Mesothelial cell of epicardium (in vitro differentiated cells): Measurements from ENCODE around the gene NOL9. TPM values are rescaled to one million over a fixed set of nuclear protein-coding genes. Genes with fewer than 3 reads are reported as not detected.
"Not testable (repeated sequence)": the region's sequence is repeated elsewhere in the genome, so short reads cannot be mapped to it uniquely, and the experiment has no call there.

ENCODE experiments used
- DNase-seq, 2 experiments: peaks; one replicate each; pipeline ENCODE4 v3.0.0; 2021; ENCODE audit warnings: low spot score in 2 of 2; ENCODE audit not compliant: unreplicated experiment in 2 of 2
- H3K27ac Mint-ChIP-seq: 2 replicates; pipeline ENCODE4 v1.8.0; 2021; ENCODE audit warnings: mixed read lengths
- H3K27me3 Mint-ChIP-seq: 2 replicates; pipeline ENCODE4 v1.8.0; 2021; ENCODE audit warnings: low read depth, mixed read lengths
- H3K36me3 Mint-ChIP-seq: 2 replicates; pipeline ENCODE4 v1.8.0; 2021; ENCODE audit warnings: mixed read lengths
- H3K4me1 Mint-ChIP-seq: 2 replicates; pipeline ENCODE4 v1.8.0; 2021; ENCODE audit warnings: mixed read lengths
- H3K4me3 Mint-ChIP-seq: 2 replicates; pipeline ENCODE4 v1.8.0; 2021; ENCODE audit warnings: mild to moderate bottlenecking, moderate library complexity, mixed read lengths
- H3K9me3 Mint-ChIP-seq: 2 replicates; pipeline ENCODE4 v1.8.0; 2021; ENCODE audit warnings: mixed read lengths
- total RNA-seq: library from RNA; stranded (reverse); gene quantifications from 3 replicates; pipeline ENCODE4 v1.2.1, GENCODE V29; 2021
- TF ChIP-seq, protein P1 (sequence below): fragments of 200-600 bp; sonication (generic); IDR thresholded peaks from one replicate; pipeline ENCODE4 v1.5.0; 2021; ENCODE audit warnings: antibody characterized with exemption; ENCODE audit not compliant: unreplicated experiment

The NOL9 gene
- total RNA-seq, 1 donor from 2014 or later: 44.4 TPM

- Mint-ChIP-seq H3K36me3 (no peaks in the 10 kb centered on the region), H3K9me3 (no peaks in the 10 kb centered on the region), H3K27me3 (no peaks in the 10 kb centered on the region), H3K4me1 (peaks cover 47% of the 10 kb centered on the region), H3K4me3 (peak overlapping the region; percentile 92), H3K27ac (peak overlapping the region; percentile 94)
- DNase-seq: peak in 1 of 2 experiments; percentile 53
- TF ChIP-seq, protein P1, sequence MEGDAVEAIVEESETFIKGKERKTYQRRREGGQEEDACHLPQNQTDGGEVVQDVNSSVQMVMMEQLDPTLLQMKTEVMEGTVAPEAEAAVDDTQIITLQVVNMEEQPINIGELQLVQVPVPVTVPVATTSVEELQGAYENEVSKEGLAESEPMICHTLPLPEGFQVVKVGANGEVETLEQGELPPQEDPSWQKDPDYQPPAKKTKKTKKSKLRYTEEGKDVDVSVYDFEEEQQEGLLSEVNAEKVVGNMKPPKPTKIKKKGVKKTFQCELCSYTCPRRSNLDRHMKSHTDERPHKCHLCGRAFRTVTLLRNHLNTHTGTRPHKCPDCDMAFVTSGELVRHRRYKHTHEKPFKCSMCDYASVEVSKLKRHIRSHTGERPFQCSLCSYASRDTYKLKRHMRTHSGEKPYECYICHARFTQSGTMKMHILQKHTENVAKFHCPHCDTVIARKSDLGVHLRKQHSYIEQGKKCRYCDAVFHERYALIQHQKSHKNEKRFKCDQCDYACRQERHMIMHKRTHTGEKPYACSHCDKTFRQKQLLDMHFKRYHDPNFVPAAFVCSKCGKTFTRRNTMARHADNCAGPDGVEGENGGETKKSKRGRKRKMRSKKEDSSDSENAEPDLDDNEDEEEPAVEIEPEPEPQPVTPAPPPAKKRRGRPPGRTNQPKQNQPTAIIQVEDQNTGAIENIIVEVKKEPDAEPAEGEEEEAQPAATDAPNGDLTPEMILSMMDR: no peak
Observed at GRCh38 chr1:6601049-6601922, 47.0 kb upstream of the NOL9 start.

GRCh38 chr1:6600410-6601048 lies 46.2 kb upstream of the NOL9 start:
- Mint-ChIP-seq H3K27ac (peak overlapping the region; percentile 94), H3K4me1 (peaks cover 49% of the 10 kb centered on the region), H3K27me3 (no peaks in the 10 kb centered on the region), H3K9me3 (no peaks in the 10 kb centered on the region), H3K4me3 (peak overlapping the region; percentile 92), H3K36me3 (no peaks in the 10 kb centered on the region)
- DNase-seq: no peak
- TF ChIP-seq, protein P1: no peak

DNA sequence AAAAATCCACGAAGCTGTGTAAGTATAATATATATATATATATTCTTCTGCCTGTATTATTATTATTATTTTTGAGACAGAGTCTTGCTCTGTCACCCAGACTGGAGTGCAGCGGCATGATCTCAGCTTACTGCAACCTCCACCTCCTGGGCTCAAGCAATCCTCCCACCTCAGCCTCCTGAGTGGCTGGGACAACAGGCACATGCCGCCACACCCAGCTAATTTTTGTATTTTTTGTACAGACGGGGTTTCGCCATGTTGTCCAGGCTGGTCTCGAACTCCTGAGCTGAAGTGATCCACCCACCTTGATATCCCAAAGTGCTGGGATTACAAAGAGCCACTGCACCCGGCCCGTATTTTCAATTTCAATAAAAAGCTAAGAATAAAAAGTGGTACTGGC lies 45.7 kb upstream of the NOL9 start:
- H3K36me3 Mint-ChIP-seq, H3K27me3 Mint-ChIP-seq, H3K27ac Mint-ChIP-seq, DNase-seq, H3K9me3 Mint-ChIP-seq: not testable (repeated sequence)
- peak overlapping the region; percentile 92 for H3K4me3 Mint-ChIP-seq
- peaks cover 46% of the 10 kb centered on the region for H3K4me1 Mint-ChIP-seq

GRCh38 chr1:6599141-6599975 lies 45.0 kb upstream of the NOL9 start:
- TF ChIP-seq, protein P1: no peak
- Mint-ChIP-seq H3K27ac (no peak overlapping the region), H3K4me1 (peaks cover 45% of the 10 kb centered on the region), H3K9me3 (no peaks in the 10 kb centered on the region), H3K36me3 (peaks cover 6% of the 10 kb centered on the region), H3K4me3 (peak overlapping the region; percentile 38), H3K27me3 (no peaks in the 10 kb centered on the region)
- no peak for DNase-seq

GRCh38 chr1:6597777-6598131 lies 43.4 kb upstream of the NOL9 start:
- TF ChIP-seq, protein P1: no peak
- no peaks in the 10 kb centered on the region for H3K27me3 Mint-ChIP-seq
- no peak overlapping the region for H3K4me3 Mint-ChIP-seq
- no peak for DNase-seq
- H3K4me1 Mint-ChIP-seq: peaks cover 32% of the 10 kb centered on the region
- no peaks in the 10 kb centered on the region for H3K9me3 Mint-ChIP-seq
- H3K36me3 Mint-ChIP-seq: peaks cover 11% of the 10 kb centered on the region
- H3K27ac Mint-ChIP-seq: no peak overlapping the region
